ENCODE measurements around the gene MYRF.
A peak's percentile ranks its signal among the peaks of the same experiment; 100 is the strongest.

The MYRF gene

GRCh38 chr11:61792310-61793082 lies 40.1 kb downstream of the MYRF start, which contains the start of the genes FEN1 and TMEM258:
Gene FEN1 (plus strand): TSS chr11:61792911. CDS start chr11:61795362, 2,451 bp downstream.
Gene TMEM258 (minus strand): TSS chr11:61792599. CDS start chr11:61792558, 41 bp downstream.
- H3K4me2 ChIP-seq (ENCODE audit: insufficient read depth, low read length), result peak within 1 kb of the TSS; percentile 91
- H3K36me3 ChIP-seq (ENCODE audit: insufficient read depth, low read length), result peaks cover 63% of the 10 kb centered on the region
- peaks cover 83% of the 10 kb centered on the region for H3K79me2 ChIP-seq (ENCODE audit: insufficient read depth, low read length)
- H3K9me3 ChIP-seq (ENCODE audit: insufficient read depth, low read length, severe bottlenecking), result no peaks in the 10 kb centered on the region
- H3K9ac ChIP-seq (ENCODE audit: low read depth, low read length), result peak within 1 kb of the TSS; percentile 94
- H3K4me1 ChIP-seq (ENCODE audit: insufficient read depth, low read length), result peaks cover 55% of the 10 kb centered on the region
- no peak for TF ChIP-seq CTCF (IDR thresholded peaks at IDR 0.05; ENCODE audit: borderline replicate concordance, extremely low read depth, low read length, poor library complexity, severe bottlenecking)
- TF ChIP-seq EZH2 (IDR thresholded peaks at IDR 0.05; ENCODE audit: borderline replicate concordance, low read depth, low read length, severe bottlenecking), result no peak
- DNase-seq, result peak; percentile 89
- peak within 1 kb of the TSS; percentile 99 for H3K27ac ChIP-seq (ENCODE audit: low read length)
- ATAC-seq (ENCODE audit: insufficient read depth, low read depth), result peak; percentile 86
- peaks cover 41% of the 10 kb centered on the region for H4K20me1 ChIP-seq (ENCODE audit: insufficient read depth, low read length)
- H3K4me3 ChIP-seq (ENCODE audit: low read depth in 1 of 2, low read length in 2 of 2), result peak within 1 kb of the TSS; percentile 68 to 82
- peak within 1 kb of the TSS; percentile 90 for H2AFZ ChIP-seq (ENCODE audit: low read depth, low read length)
- no peaks in the 10 kb centered on the region for H3K27me3 ChIP-seq (ENCODE audit: insufficient read depth, low read length, poor library complexity)

- Histone ChIP-seq H2AFZ (ENCODE audit: low read depth, low read length) (peak overlapping the region; percentile 90), H3K4me3 (ENCODE audit: low read depth in 1 of 2, low read length in 2 of 2) (peak overlapping the region; percentile 68 to 82), H4K20me1 (ENCODE audit: insufficient read depth, low read length) (peaks cover 39% of the 10 kb centered on the region), H3K4me2 (ENCODE audit: insufficient read depth, low read length) (peak overlapping the region; percentile 91), H3K79me2 (ENCODE audit: insufficient read depth, low read length) (peaks cover 91% of the 10 kb centered on the region), H3K9ac (ENCODE audit: low read depth, low read length) (peak overlapping the region; percentile 94), H3K27ac (ENCODE audit: low read length) (peak overlapping the region; percentile 99), H3K4me1 (ENCODE audit: insufficient read depth, low read length) (peaks cover 60% of the 10 kb centered on the region), H3K9me3 (ENCODE audit: insufficient read depth, low read length, severe bottlenecking) (no peaks in the 10 kb centered on the region), H3K27me3 (ENCODE audit: insufficient read depth, low read length, poor library complexity) (no peaks in the 10 kb centered on the region), H3K36me3 (ENCODE audit: insufficient read depth, low read length) (peaks cover 63% of the 10 kb centered on the region)
- ATAC-seq (ENCODE audit: insufficient read depth, low read depth) (peak; percentile 58), DNase-seq (no peak)
- no peak for TF ChIP-seq EZH2 (IDR thresholded peaks at IDR 0.05; ENCODE audit: borderline replicate concordance, low read depth, low read length, severe bottlenecking)
- no peak for TF ChIP-seq CTCF (IDR thresholded peaks at IDR 0.05; ENCODE audit: borderline replicate concordance, extremely low read depth, low read length, poor library complexity, severe bottlenecking)
Observed at GRCh38 chr11:61793083-61793828, 40.8 kb downstream of the MYRF start.

- H3K9me3 ChIP-seq (ENCODE audit: insufficient read depth, low read length, severe bottlenecking), result no peaks in the 10 kb centered on the region
- peak overlapping the region; percentile 91 for H3K4me2 ChIP-seq (ENCODE audit: insufficient read depth, low read length)
- peaks cover 63% of the 10 kb centered on the region for H3K36me3 ChIP-seq (ENCODE audit: insufficient read depth, low read length)
- H3K79me2 ChIP-seq (ENCODE audit: insufficient read depth, low read length), result peaks cover 97% of the 10 kb centered on the region
- H3K4me1 ChIP-seq (ENCODE audit: insufficient read depth, low read length), result peaks cover 60% of the 10 kb centered on the region
- no peaks in the 10 kb centered on the region for H3K27me3 ChIP-seq (ENCODE audit: insufficient read depth, low read length, poor library complexity)
- DNase-seq (no peak), ATAC-seq (ENCODE audit: insufficient read depth, low read depth) (no peak)
- no peak for TF ChIP-seq EZH2 (IDR thresholded peaks at IDR 0.05; ENCODE audit: borderline replicate concordance, low read depth, low read length, severe bottlenecking)
- TF ChIP-seq CTCF (IDR thresholded peaks at IDR 0.05; ENCODE audit: borderline replicate concordance, extremely low read depth, low read length, poor library complexity, severe bottlenecking), result no peak
- peak overlapping the region; percentile 99 for H3K27ac ChIP-seq (ENCODE audit: low read length)
- no peak overlapping the region for H2AFZ ChIP-seq (ENCODE audit: low read depth, low read length)
- peaks cover 39% of the 10 kb centered on the region for H4K20me1 ChIP-seq (ENCODE audit: insufficient read depth, low read length)
- peak overlapping the region; percentile 94 for H3K9ac ChIP-seq (ENCODE audit: low read depth, low read length)
- H3K4me3 ChIP-seq (ENCODE audit: low read depth in 1 of 2, low read length in 2 of 2), result peak overlapping the region; percentile 68 to 82
Observed at GRCh38 chr11:61793829-61794204, 41.4 kb downstream of the MYRF start.

Measured in DND-41 (cell line).